B cell (primary cell): Measurements from ENCODE around the gene NUBP1. TPM values are rescaled to one million over a fixed set of nuclear protein-coding genes. Genes with fewer than 3 reads are reported as not detected.

Experiments used
- ATAC-seq: fragments of 200-7000 bp; cut with Tn5 transposase; one replicate; pipeline ENCODE4 v1.10.0; 2021; ENCODE audit warnings: low read depth, mild to moderate bottlenecking, moderate number of reproducible peaks, moderate library complexity
- CTCF ChIA-PET: fragments of 350-600 bp; sonication (Branson Sonifier 250); formaldehyde crosslinking; loops from one replicate; lab custom pipeline; 2021; ENCODE audit warnings: antibody characterized with exemption, inconsistent platforms; lab: Charles Lee
- POLR2A ChIA-PET: fragments of 350-600 bp; sonication (Branson Sonifier 250); formaldehyde crosslinking; loops from one replicate; lab custom pipeline; 2021; ENCODE audit warnings: antibody characterized with exemption; lab: Charles Lee
- DNase-seq: peaks from one replicate; pipeline ENCODE4 v3.0.0; 2013
- H2AFZ ChIP-seq: 2 replicates; pipeline ENCODE4 v1.6.1; 2012; ENCODE audit warnings: mild to moderate bottlenecking, low read depth, low read length; ENCODE audit not compliant: insufficient read depth, poor library complexity, severe bottlenecking
- H3K27ac ChIP-seq, 2 donors: 1 replicate in 1 of 2; 2 replicates in 1 of 2; pipeline ENCODE4 v1.5.1; 2012 to 2013; ENCODE audit warnings: low read length in 2 of 2, mild to moderate bottlenecking in 2 of 2, moderate library complexity in 1 of 2
- H3K27me3 ChIP-seq, 4 experiments: fragments of 200-600 bp in 1 of 4; sonication (generic) in 1 of 4; replicated peaks in 1 of 4; 1 replicate in 2 of 4; 2 replicates in 2 of 4; pipeline versions ENCODE4 v1.6.1 to v1.7.0; 2013 to 2016; ENCODE audit warnings: low read length in 3 of 4, mild to moderate bottlenecking in 2 of 4, mixed read lengths in 1 of 4, moderate library complexity in 1 of 4; ENCODE audit not compliant: insufficient read depth in 4 of 4, control insufficient read depth in 3 of 4; ENCODE audit errors: control extremely low read depth in 1 of 4
- H3K36me3 ChIP-seq, 2 experiments: replicated peaks in 1 of 2; 1 replicate in 1 of 2; 2 replicates in 1 of 2; pipeline versions ENCODE4 v1.6.1 to v1.7.1; 2013; ENCODE audit warnings: low read length in 1 of 2; ENCODE audit not compliant: insufficient read depth in 2 of 2, control insufficient read depth in 1 of 2; ENCODE audit errors: control extremely low read depth in 1 of 2, extremely low read depth in 1 of 2
- H3K4me1 ChIP-seq, 2 donors: fragments of 200-600 bp in 1 of 2; sonication (generic) in 1 of 2; 1 replicate in 1 of 2; 2 replicates in 1 of 2; pipeline versions ENCODE4 v1.5.1 to v1.6.1; 2013 to 2017; ENCODE audit warnings: low read length in 2 of 2; ENCODE audit not compliant: control insufficient read depth in 2 of 2, insufficient read depth in 2 of 2
- H3K4me2 ChIP-seq: replicated peaks from 2 replicates; pipeline ENCODE3; 2012; ENCODE audit warnings: mild to moderate bottlenecking, low read depth, low read length; ENCODE audit not compliant: poor library complexity, severe bottlenecking
- H3K4me3 ChIP-seq, 5 experiments: fragments of 200-600 bp in 1 of 5; sonication (generic) in 1 of 5; 1 replicate in 3 of 5; 2 replicates in 2 of 5; pipeline versions ENCODE4 v1.5.1 to v1.7.0; 2011 to 2016; ENCODE audit warnings: low read length in 4 of 5, mild to moderate bottlenecking in 4 of 5, low read depth in 2 of 5, control low read depth in 1 of 5, moderate library complexity in 1 of 5; ENCODE audit not compliant: insufficient read depth in 1 of 5; ENCODE audit errors: control extremely low read depth in 1 of 5, extremely low read depth in 1 of 5
- H3K79me2 ChIP-seq: fragments of 200-600 bp; sonication (generic); one replicate; pipeline ENCODE4 v1.6.0; 2016; ENCODE audit warnings: low read length; ENCODE audit not compliant: control insufficient read depth, insufficient read depth
- H3K9ac ChIP-seq: fragments of 200-600 bp; sonication (generic); 2 replicates; pipeline ENCODE4 v1.6.1; 2017; ENCODE audit warnings: mild to moderate bottlenecking, low read length, moderate library complexity
- H3K9me3 ChIP-seq, 3 donors: one replicate each; pipeline versions ENCODE4 v1.6.1 to v1.7.1; 2013; ENCODE audit warnings: low read length in 2 of 3; ENCODE audit not compliant: control insufficient read depth in 2 of 3, insufficient read depth in 1 of 3; ENCODE audit errors: control extremely low read depth in 1 of 3
- H4K20me1 ChIP-seq: 2 replicates; pipeline ENCODE4 v1.6.0; 2012; ENCODE audit warnings: mild to moderate bottlenecking, low read length; ENCODE audit not compliant: insufficient read depth, control insufficient read depth, poor library complexity, severe bottlenecking
- H3K27ac Mint-ChIP-seq: one replicate; pipeline ENCODE4 v1.8.0; 2021; ENCODE audit warnings: mixed read lengths
- H3K27me3 Mint-ChIP-seq: one replicate; pipeline ENCODE4 v1.8.0; 2021; ENCODE audit warnings: mixed read lengths
- H3K4me1 Mint-ChIP-seq: one replicate; pipeline ENCODE4 v1.8.0; 2021; ENCODE audit warnings: mixed read lengths
- H3K4me3 Mint-ChIP-seq: one replicate; pipeline ENCODE4 v1.8.0; 2021; ENCODE audit warnings: mixed read lengths
- H3K9me3 Mint-ChIP-seq: one replicate; pipeline ENCODE4 v1.8.0; 2022; ENCODE audit warnings: mixed read lengths; ENCODE audit not compliant: insufficient read depth
- EZH2 ChIP-seq: IDR thresholded peaks from 2 replicates; pipeline ENCODE4 v1.6.1; 2012; ENCODE audit warnings: borderline replicate concordance, low read depth, mild to moderate bottlenecking, moderate library complexity, low read length; ENCODE audit not compliant: insufficient read depth, poor library complexity, severe bottlenecking
- WGBS: methylation state at CpG from one replicate; pipeline ENCODE4 v1.1.5; 2013; ENCODE audit warnings: missing lambda C conversion rate; ENCODE audit not compliant: insufficient coverage; 5-methylcytosine and 5-hydroxymethylcytosine counted together
- intact Hi-C: fragments of 100-400 bp; cut with micrococcal nuclease; formaldehyde crosslinking; loops from one replicate; pipeline ENCODE4 v1.10.0; 2022
- polyA plus RNA-seq: library from polyadenylated mRNA; depleted of rRNA; stranded (reverse); fragments of >200 nt; gene quantifications from 2 replicates; pipeline ENCODE4 v1.2.3, GENCODE V29; 2012
- total RNA-seq, 2 donors: library from RNA; stranded (reverse); fragments of 120-200 nt in 1 of 2; gene quantifications; 1 replicate in 1 of 2; 2 replicates in 1 of 2; pipeline versions ENCODE4 v1.2.3 to v1.2.4, GENCODE V29; 2013 to 2022
- TF ChIP-seq, protein P1 (sequence below): fragments of 200-600 bp; IDR thresholded peaks from one replicate; pipeline ENCODE4 v1.8.0; 2022; ENCODE audit warnings: antibody characterized with exemption, mild to moderate bottlenecking

Gene NUBP1
- total and polyA plus RNA-seq, 2 donors (not counting 1 experiment from before 2014, with no cell fraction given), result 47.3 to 67.3 TPM

DNA sequence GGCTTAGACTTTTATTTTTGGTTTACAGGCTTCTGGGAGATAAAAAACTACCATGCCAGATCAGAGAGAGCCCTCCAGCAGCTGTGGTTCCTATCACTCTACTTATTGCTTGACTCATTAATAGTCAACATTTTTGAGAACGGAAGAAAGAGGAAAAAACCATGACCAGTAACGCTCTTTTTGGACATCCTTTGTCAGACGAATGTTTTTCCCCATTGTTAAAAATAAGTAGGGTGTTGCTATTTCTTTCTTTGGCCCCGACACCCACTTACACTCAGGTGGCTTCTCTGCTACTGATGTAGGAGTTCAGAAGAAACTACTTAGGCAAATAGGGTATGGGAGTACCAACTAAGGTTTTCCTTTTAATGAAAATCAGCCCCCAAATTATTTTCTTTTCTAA lies 47.4 kb downstream of the NUBP1 start:
- Histone ChIP-seq H3K27ac (peak overlapping the region in 1 of 2 donors; percentile 69), H3K4me3 (peak overlapping the region in 1 of 5 experiments; percentile 10), H3K27me3 (no peaks in the 10 kb centered on the region), H3K9ac (no peak overlapping the region), H3K9me3 (peaks cover 1 to 14% (median 3%) of the 10 kb centered on the region in 3 donors), H2AFZ (peak overlapping the region; percentile 28), H3K4me1 (peaks cover 32 to 41% of the 10 kb centered on the region in 2 donors), H3K36me3 (no peaks in the 10 kb centered on the region), H3K4me2 (peak overlapping the region; percentile 47), H3K79me2 (no peaks in the 10 kb centered on the region), H4K20me1 (no peaks in the 10 kb centered on the region)
- H3K27me3 Mint-ChIP-seq, result no peaks in the 10 kb centered on the region
- no CpG with 5 or more reads among the region's 4 CpGs for WGBS
- peak overlapping the region; percentile 68 for H3K27ac Mint-ChIP-seq
- peak; percentile 11 for ATAC-seq
- peaks cover 63% of the 10 kb centered on the region for H3K4me1 Mint-ChIP-seq
- ChIA-PET POLR2A (no interaction called here), CTCF (no interaction called here)
- H3K4me3 Mint-ChIP-seq, result peak overlapping the region; percentile 10
- H3K9me3 Mint-ChIP-seq, result no peaks in the 10 kb centered on the region
- intact Hi-C loops, result loop anchor here (5.0 kb wide), 1 partner anchor 76 kb away; no protein-coding TSS in a partner anchor
- TF ChIP-seq, protein P1, sequence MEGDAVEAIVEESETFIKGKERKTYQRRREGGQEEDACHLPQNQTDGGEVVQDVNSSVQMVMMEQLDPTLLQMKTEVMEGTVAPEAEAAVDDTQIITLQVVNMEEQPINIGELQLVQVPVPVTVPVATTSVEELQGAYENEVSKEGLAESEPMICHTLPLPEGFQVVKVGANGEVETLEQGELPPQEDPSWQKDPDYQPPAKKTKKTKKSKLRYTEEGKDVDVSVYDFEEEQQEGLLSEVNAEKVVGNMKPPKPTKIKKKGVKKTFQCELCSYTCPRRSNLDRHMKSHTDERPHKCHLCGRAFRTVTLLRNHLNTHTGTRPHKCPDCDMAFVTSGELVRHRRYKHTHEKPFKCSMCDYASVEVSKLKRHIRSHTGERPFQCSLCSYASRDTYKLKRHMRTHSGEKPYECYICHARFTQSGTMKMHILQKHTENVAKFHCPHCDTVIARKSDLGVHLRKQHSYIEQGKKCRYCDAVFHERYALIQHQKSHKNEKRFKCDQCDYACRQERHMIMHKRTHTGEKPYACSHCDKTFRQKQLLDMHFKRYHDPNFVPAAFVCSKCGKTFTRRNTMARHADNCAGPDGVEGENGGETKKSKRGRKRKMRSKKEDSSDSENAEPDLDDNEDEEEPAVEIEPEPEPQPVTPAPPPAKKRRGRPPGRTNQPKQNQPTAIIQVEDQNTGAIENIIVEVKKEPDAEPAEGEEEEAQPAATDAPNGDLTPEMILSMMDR, result no peak
- no peak for TF ChIP-seq EZH2
- peak; percentile 29 for DNase-seq

DNA sequence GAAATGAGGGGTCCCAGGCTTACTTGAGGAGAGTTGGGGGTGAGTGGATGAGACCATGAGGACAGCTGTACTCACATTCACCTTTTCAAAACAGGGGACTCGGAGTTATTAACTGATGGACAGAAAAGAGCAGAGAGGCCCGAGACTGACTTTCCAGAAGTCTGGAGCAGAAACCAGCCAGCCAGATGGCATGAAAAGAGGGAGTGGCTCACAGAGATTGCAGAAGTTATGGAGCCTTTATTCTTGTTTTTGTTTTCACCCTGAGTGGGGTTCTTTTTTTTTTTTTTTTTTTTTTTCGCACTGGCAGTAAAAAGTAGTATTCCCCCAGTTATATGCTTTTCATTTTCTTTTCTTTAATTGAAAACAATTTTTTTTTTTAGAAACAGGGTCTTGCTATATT lies 56.1 kb downstream of the NUBP1 start:
- Histone ChIP-seq H3K27ac (no peak overlapping the region), H4K20me1 (no peaks in the 10 kb centered on the region), H2AFZ (peak overlapping the region; percentile 32), H3K36me3 (no peaks in the 10 kb centered on the region), H3K9me3 (peaks cover 0 to 5% (median 0%) of the 10 kb centered on the region in 3 donors), H3K27me3 (no peaks in the 10 kb centered on the region), H3K4me2 (peak overlapping the region; percentile 36), H3K4me3 (no peak overlapping the region), H3K4me1 (peaks cover 19 to 24% of the 10 kb centered on the region in 2 donors), H3K79me2 (no peaks in the 10 kb centered on the region), H3K9ac (no peak overlapping the region)
- intact Hi-C loops, result no loop called here
- ChIA-PET CTCF (interaction anchor here (1.4 kb wide), 1 partner anchor 15 kb away, joined by 7 read pairs; no protein-coding TSS in a partner anchor), POLR2A (interaction anchor here (1.3 kb wide), 1 partner anchor 7 kb away, joined by 3 read pairs; no protein-coding TSS in a partner anchor)
- Mint-ChIP-seq H3K27me3 (no peaks in the 10 kb centered on the region), H3K27ac (peak overlapping the region; percentile 89), H3K4me3 (no peak overlapping the region), H3K9me3 (no peaks in the 10 kb centered on the region), H3K4me1 (peaks cover 32% of the 10 kb centered on the region)
- TF ChIP-seq, protein P1, result no peak
- no peak for TF ChIP-seq EZH2
- ATAC-seq (no peak), DNase-seq (no peak)
- no CpG with 5 or more reads among the region's 3 CpGs for WGBS
